Measurements from ENCODE around the gene CBX7. TPM values are rescaled to one million over a fixed set of nuclear protein-coding genes. Genes with fewer than 3 reads are reported as not detected.

The CBX7 gene
- total RNA-seq, 4 donors from 2014 or later, result 38.1 to 126 (median 56.3) TPM

DNA sequence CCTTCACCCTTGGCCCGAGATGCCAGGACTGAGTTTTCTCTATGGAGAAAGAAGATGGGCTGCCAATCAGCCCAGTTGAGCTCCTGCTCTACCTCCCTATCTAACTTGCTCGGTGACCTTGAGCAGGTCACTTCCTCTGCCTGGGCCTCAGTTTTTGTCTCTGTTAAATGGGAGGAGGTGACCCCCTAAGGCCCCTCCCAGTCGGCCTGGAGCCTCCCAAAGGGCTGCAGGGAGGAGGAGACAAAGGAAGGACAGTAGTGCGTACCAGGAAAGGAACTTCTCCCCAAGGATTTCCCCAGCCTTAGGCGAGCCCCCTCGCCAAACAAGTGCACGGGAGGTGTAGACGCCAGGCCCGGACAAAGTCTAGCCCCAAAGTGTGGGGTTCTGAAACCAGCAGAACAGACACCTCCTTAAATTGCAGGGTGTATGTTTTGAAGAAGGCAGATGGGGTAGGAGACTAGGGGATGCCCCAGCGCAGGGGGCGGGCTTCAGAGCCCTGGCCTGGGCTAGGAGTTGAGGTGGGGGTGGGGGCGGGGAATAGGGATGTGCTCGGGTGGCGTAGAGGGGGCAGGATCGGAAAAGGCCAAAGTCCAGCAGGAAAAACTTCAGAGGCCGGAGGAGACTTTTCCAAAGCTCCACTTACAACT lies 1.0 kb downstream of the CBX7 start:
- Histone ChIP-seq H3K4me1 (peaks cover 51% of the 10 kb centered on the region), H3K36me3 (peaks cover 15% of the 10 kb centered on the region), H3K27me3 (no peaks in the 10 kb centered on the region), H3K27ac (peak overlapping the region; percentile 90), H3K9me3 (no peaks in the 10 kb centered on the region), H3K4me3 (peak overlapping the region; percentile 91)
- DNase-seq (ENCODE audit: low spot score in 2 of 2), result peak in 1 of 2 donors; percentile 67
- no peak for TF ChIP-seq POLR2AphosphoS5 (IDR thresholded peaks at IDR 0.05)
- TF ChIP-seq EP300 (IDR thresholded peaks at IDR 0.05), result no peak
- no peak for TF ChIP-seq CTCF (IDR thresholded peaks at IDR 0.05)
- no peak for TF ChIP-seq POLR2A (IDR thresholded peaks at IDR 0.05)
- WGBS, result 28% methylated on average over 14 of the region's 16 CpGs

DNA sequence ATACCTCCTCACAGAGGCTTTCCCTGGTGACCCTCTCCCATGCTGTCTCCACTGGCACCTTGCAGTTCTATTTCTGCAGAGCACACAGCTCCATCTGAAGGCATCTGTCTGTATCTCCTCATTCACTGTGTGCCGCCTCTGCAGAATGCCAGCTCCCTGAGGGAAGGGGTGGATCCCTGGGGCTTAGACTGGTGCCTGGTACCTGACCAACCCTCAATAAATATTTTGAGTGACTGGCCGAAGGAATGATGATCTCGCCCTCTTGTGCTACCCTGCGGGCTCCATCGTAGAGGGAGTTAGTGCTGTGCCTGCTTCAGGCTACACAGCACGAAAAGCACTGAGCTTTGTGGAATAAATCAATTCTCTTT lies 1.6 kb downstream of the CBX7 start:
- DNase-seq (ENCODE audit: low spot score in 2 of 2), result no peak
- Histone ChIP-seq H3K27ac (peak overlapping the region; percentile 90), H3K36me3 (peaks cover 15% of the 10 kb centered on the region), H3K4me3 (peak overlapping the region; percentile 91), H3K4me1 (peaks cover 57% of the 10 kb centered on the region), H3K9me3 (no peaks in the 10 kb centered on the region), H3K27me3 (no peaks in the 10 kb centered on the region)
- 25% methylated on average over 6 of the region's 6 CpGs for WGBS
- TF ChIP-seq CTCF (IDR thresholded peaks at IDR 0.05), result no peak
- no peak for TF ChIP-seq POLR2AphosphoS5 (IDR thresholded peaks at IDR 0.05)
- no peak for TF ChIP-seq EP300 (IDR thresholded peaks at IDR 0.05)

- DNase-seq (ENCODE audit: low spot score in 2 of 2), result peak in 1 of 2 donors; percentile 29
- no peaks in the 10 kb centered on the region for H3K9me3 ChIP-seq
- TF ChIP-seq CTCF (IDR thresholded peaks at IDR 0.05) (no peak), EP300 (IDR thresholded peaks at IDR 0.05) (no peak), POLR2A (IDR thresholded peaks at IDR 0.05) (no peak), POLR2AphosphoS5 (IDR thresholded peaks at IDR 0.05) (no peak)
- peaks cover 57% of the 10 kb centered on the region for H3K4me1 ChIP-seq
- H3K4me3 ChIP-seq, result peak overlapping the region; percentile 91
- H3K27me3 ChIP-seq, result no peaks in the 10 kb centered on the region
- H3K27ac ChIP-seq, result peak overlapping the region; percentile 86
- 70% methylated on average over 10 of the region's 16 CpGs for WGBS
- peaks cover 15% of the 10 kb centered on the region for H3K36me3 ChIP-seq
Measured at GRCh38 chr22:39149915-39150847, 2.3 kb downstream of the CBX7 start.

DNA sequence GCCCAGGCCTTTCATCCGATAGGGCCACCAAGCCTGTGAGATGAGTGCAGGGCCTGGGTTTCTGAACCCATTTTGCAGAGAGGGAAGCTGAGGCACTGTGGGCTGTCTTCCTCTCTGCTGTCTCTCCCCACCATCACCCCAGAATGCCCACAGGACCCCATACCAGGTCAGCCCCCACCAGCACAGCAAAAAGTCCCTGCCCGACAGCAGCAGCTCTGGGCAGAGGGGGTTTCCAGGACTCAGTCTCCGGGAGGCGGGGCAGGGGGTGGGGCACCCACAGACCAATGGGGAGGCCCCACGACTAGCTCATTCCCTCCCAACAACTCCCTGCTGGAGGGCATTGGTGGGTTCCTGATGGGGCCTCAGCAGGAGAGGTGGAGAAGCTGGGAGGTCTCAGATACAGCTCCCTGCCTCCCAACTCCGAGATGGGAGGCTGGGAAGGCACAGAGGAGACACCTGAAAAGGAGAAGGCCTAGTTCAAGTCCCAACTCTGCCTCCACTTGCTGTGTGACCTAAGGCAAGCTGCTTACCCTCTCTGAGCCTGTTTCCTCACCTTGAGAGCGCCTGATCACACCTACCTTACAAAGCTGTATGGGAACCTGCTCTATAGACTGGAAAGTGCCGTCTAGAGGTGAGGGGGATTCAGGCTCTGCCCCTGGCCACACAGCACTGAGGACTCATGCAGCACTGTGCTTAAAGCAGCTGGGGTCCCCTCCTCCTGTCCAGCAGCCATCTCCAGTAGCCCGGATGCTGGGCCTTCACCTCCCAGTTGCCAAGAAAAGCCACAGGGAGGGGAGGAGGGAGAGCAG lies 3.5 kb downstream of the CBX7 start:
- TF ChIP-seq POLR2A (IDR thresholded peaks at IDR 0.05), result no peak
- no peak for TF ChIP-seq CTCF (IDR thresholded peaks at IDR 0.05)
- TF ChIP-seq EP300 (IDR thresholded peaks at IDR 0.05), result no peak
- TF ChIP-seq POLR2AphosphoS5 (IDR thresholded peaks at IDR 0.05), result no peak
- Histone ChIP-seq H3K27ac (peak overlapping the region; percentile 86), H3K36me3 (peaks cover 15% of the 10 kb centered on the region), H3K27me3 (no peaks in the 10 kb centered on the region), H3K4me1 (peaks cover 68% of the 10 kb centered on the region), H3K4me3 (no peak overlapping the region), H3K9me3 (no peaks in the 10 kb centered on the region)
- 75% methylated on average over 5 of the region's 9 CpGs for WGBS
- peak in 1 of 2 donors; percentile 70 for DNase-seq (ENCODE audit: low spot score in 2 of 2)

All from suprapubic skin (tissue), 4 donors.